ENCODE measurements around the gene EPHA10. TPM values are rescaled to one million over a fixed set of nuclear protein-coding genes. Genes with fewer than 3 reads are reported as not detected.

EPHA10 gene
- total RNA-seq, 1 donor from 2014 or later = not detected

DNA sequence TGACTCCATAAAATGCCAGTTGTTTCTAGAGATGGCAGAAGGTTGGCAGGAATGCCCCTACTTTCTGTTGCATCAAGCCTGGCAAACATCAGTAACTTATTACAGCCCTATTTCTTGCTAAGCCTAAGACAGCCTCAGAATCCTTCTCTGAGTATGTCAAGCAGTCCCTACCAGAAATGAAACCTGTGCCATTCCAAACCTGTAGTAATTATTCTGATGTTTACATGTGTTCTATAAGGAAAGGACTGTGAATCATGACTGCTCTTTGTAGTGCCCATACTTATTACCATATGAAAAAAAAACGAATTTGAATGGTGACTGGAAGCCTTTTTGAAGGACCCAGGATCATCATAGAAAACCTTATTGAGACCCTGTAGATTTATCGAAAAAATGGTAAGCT, 67.2 kb downstream of the EPHA10 start:
- Histone ChIP-seq H3K27me3 (ENCODE audit: insufficient read depth, low read length) (no peaks in the 10 kb centered on the region), H3K27ac (ENCODE audit: low read depth, low read length) (no peak overlapping the region), H3K9ac (ENCODE audit: low read length) (no peak overlapping the region), H3K79me2 (ENCODE audit: insufficient read depth, low read length) (peaks cover 40% of the 10 kb centered on the region), H2AFZ (ENCODE audit: low read depth, low read length) (no peak overlapping the region), H3K9me3 (ENCODE audit: insufficient read depth, low read depth, low read length) (no peaks in the 10 kb centered on the region), H3K4me3 (ENCODE audit: insufficient read depth, low read depth, low read length) (no peak overlapping the region), H4K20me1 (ENCODE audit: insufficient read depth, low read length) (peaks cover 4% of the 10 kb centered on the region), H3K4me1 (ENCODE audit: insufficient read depth, low read length) (no peaks in the 10 kb centered on the region), H3K36me3 (ENCODE audit: insufficient read depth, low read length) (peaks cover 45% of the 10 kb centered on the region), H3K4me2 (ENCODE audit: low read length) (no peak overlapping the region)
- TF ChIP-seq EZH2 (IDR thresholded peaks at IDR 0.05; ENCODE audit: insufficient read depth, low read length) = no peak
- TF ChIP-seq, protein P1, sequence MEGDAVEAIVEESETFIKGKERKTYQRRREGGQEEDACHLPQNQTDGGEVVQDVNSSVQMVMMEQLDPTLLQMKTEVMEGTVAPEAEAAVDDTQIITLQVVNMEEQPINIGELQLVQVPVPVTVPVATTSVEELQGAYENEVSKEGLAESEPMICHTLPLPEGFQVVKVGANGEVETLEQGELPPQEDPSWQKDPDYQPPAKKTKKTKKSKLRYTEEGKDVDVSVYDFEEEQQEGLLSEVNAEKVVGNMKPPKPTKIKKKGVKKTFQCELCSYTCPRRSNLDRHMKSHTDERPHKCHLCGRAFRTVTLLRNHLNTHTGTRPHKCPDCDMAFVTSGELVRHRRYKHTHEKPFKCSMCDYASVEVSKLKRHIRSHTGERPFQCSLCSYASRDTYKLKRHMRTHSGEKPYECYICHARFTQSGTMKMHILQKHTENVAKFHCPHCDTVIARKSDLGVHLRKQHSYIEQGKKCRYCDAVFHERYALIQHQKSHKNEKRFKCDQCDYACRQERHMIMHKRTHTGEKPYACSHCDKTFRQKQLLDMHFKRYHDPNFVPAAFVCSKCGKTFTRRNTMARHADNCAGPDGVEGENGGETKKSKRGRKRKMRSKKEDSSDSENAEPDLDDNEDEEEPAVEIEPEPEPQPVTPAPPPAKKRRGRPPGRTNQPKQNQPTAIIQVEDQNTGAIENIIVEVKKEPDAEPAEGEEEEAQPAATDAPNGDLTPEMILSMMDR (IDR thresholded peaks at IDR 0.05; ENCODE audit: insufficient read depth, low read depth, low read length) = no peak
- FAIRE-seq = no peak
- Mint-ChIP-seq H3K36me3 (ENCODE audit: low read depth, unreplicated experiment) (no peaks in the 10 kb centered on the region), H3K9me3 (ENCODE audit: unreplicated experiment) (no peaks in the 10 kb centered on the region), H3K27ac (ENCODE audit: unreplicated experiment) (no peak overlapping the region), H3K4me1 (ENCODE audit: low read depth, unreplicated experiment) (peaks cover 5% of the 10 kb centered on the region), H3K4me3 (ENCODE audit: unreplicated experiment) (no peak overlapping the region), H3K27me3 (ENCODE audit: low read depth, unreplicated experiment) (no peaks in the 10 kb centered on the region)
- DNase-seq (ENCODE audit: low read depth) = no peak

DNA sequence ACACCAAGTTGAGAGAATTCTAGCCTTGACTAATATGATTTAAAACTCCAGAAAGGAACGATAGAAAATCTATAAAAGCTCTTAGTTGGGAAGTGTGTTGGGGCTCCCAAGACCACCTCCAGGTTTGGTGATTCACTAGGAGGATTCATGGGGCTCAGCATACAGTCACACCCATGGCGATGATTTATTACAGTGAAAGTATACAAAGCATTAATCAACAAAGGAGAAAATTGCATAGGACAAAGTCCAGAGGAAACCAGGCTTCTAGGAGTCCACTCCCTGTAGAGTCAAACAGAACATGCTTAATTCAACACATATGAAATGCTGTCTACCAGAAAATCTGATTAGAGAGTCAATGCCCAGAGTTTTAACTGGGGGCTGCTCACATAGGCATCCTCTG, 67.8 kb downstream of the EPHA10 start:
- Histone ChIP-seq H3K4me2 (ENCODE audit: low read length) (no peak overlapping the region), H3K27ac (ENCODE audit: low read depth, low read length) (no peak overlapping the region), H3K9ac (ENCODE audit: low read length) (no peak overlapping the region), H3K27me3 (ENCODE audit: insufficient read depth, low read length) (no peaks in the 10 kb centered on the region), H3K36me3 (ENCODE audit: insufficient read depth, low read length) (peaks cover 41% of the 10 kb centered on the region), H3K9me3 (ENCODE audit: insufficient read depth, low read depth, low read length) (no peaks in the 10 kb centered on the region), H2AFZ (ENCODE audit: low read depth, low read length) (no peak overlapping the region), H4K20me1 (ENCODE audit: insufficient read depth, low read length) (peaks cover 4% of the 10 kb centered on the region), H3K79me2 (ENCODE audit: insufficient read depth, low read length) (peaks cover 44% of the 10 kb centered on the region), H3K4me1 (ENCODE audit: insufficient read depth, low read length) (no peaks in the 10 kb centered on the region), H3K4me3 (ENCODE audit: insufficient read depth, low read depth, low read length) (no peak overlapping the region)
- Mint-ChIP-seq H3K4me3 (ENCODE audit: unreplicated experiment) (no peak overlapping the region), H3K36me3 (ENCODE audit: low read depth, unreplicated experiment) (no peaks in the 10 kb centered on the region), H3K27me3 (ENCODE audit: low read depth, unreplicated experiment) (no peaks in the 10 kb centered on the region), H3K9me3 (ENCODE audit: unreplicated experiment) (no peaks in the 10 kb centered on the region), H3K4me1 (ENCODE audit: low read depth, unreplicated experiment) (peaks cover 5% of the 10 kb centered on the region), H3K27ac (ENCODE audit: unreplicated experiment) (no peak overlapping the region)
- no peak for DNase-seq (ENCODE audit: low read depth)
- FAIRE-seq = no peak
- TF ChIP-seq, protein P1 (IDR thresholded peaks at IDR 0.05; ENCODE audit: insufficient read depth, low read depth, low read length) = no peak
- TF ChIP-seq EZH2 (IDR thresholded peaks at IDR 0.05; ENCODE audit: insufficient read depth, low read length) = no peak

DNA sequence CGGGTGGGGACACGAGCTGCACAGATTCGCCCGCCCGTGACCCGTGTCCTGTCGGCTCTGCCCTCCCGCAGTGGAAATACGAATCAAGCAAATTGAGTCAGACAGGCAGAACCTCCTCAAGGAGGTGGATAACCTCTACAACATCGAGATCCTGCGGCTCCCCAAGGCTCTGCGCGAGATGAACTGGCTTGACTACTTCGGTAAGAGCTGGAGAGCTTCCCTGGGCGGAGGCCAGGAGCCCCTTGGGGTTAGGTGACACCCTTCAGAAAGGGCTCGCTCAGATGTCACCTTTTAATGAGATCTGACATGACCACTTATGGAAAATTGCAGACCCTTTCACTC, 72.1 kb downstream of the EPHA10 start:
- Histone ChIP-seq H3K9ac (ENCODE audit: low read length) (peak overlapping the region; percentile 82), H3K9me3 (ENCODE audit: insufficient read depth, low read depth, low read length) (no peaks in the 10 kb centered on the region), H4K20me1 (ENCODE audit: insufficient read depth, low read length) (peaks cover 6% of the 10 kb centered on the region), H3K79me2 (ENCODE audit: insufficient read depth, low read length) (peaks cover 74% of the 10 kb centered on the region), H3K4me2 (ENCODE audit: low read length) (peak overlapping the region; percentile 87), H3K4me3 (ENCODE audit: insufficient read depth, low read depth, low read length) (peak overlapping the region; percentile 86), H3K4me1 (ENCODE audit: insufficient read depth, low read length) (peaks cover 20% of the 10 kb centered on the region), H3K27me3 (ENCODE audit: insufficient read depth, low read length) (no peaks in the 10 kb centered on the region), H3K27ac (ENCODE audit: low read depth, low read length) (peak overlapping the region; percentile 66), H2AFZ (ENCODE audit: low read depth, low read length) (peak overlapping the region; percentile 97), H3K36me3 (ENCODE audit: insufficient read depth, low read length) (peaks cover 22% of the 10 kb centered on the region)
- Mint-ChIP-seq H3K27me3 (ENCODE audit: low read depth, unreplicated experiment) (no peaks in the 10 kb centered on the region), H3K4me3 (ENCODE audit: unreplicated experiment) (peak overlapping the region; percentile 96), H3K36me3 (ENCODE audit: low read depth, unreplicated experiment) (peaks cover 2% of the 10 kb centered on the region), H3K9me3 (ENCODE audit: unreplicated experiment) (peaks cover 2% of the 10 kb centered on the region), H3K27ac (ENCODE audit: unreplicated experiment) (no peak overlapping the region), H3K4me1 (ENCODE audit: low read depth, unreplicated experiment) (peaks cover 12% of the 10 kb centered on the region)
- no peak for FAIRE-seq
- no peak for TF ChIP-seq EZH2 (IDR thresholded peaks at IDR 0.05; ENCODE audit: insufficient read depth, low read length)
- TF ChIP-seq, protein P1 (IDR thresholded peaks at IDR 0.05; ENCODE audit: insufficient read depth, low read depth, low read length) = no peak
- DNase-seq (ENCODE audit: low read depth) = no peak
